ENCODE measurements around the gene DDX60. TPM values are rescaled to one million over a fixed set of nuclear protein-coding genes. Genes with fewer than 3 reads are reported as not detected.
"Not testable (repeated sequence)": the region's sequence is repeated elsewhere in the genome, so short reads cannot be mapped to it uniquely, and the experiment has no call there.

DDX60 gene
- total RNA-seq, 1 donor from 2014 or later: 34.6 TPM

DNA sequence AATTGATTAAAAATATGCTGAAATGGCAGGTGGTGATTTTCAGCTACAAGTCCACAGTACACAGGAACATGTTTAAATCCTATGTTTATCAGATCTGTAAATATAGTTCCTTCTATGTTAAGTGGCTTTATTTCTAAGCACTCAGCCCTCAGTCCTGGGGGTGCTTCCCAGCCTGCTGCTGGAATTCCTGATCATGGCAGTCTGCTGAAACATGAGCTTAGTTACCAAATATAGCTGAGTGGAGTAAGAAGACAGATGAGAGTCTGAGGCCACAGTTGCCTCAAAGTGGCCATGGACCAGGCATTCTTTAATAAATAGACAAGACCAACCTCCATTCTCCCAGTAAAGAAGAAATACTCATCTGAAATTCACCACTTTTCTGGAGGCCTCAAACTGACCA lies 17.1 kb upstream of the DDX60 start:
- Histone ChIP-seq H3K27me3 (ENCODE audit: low read depth) (no peaks in the 10 kb centered on the region), H3K9me3 (no peaks in the 10 kb centered on the region), H3K4me3 (no peak overlapping the region), H3K36me3 (no peaks in the 10 kb centered on the region), H3K27ac (no peak overlapping the region), H3K4me1 (no peaks in the 10 kb centered on the region)
- intact Hi-C loops (cut with DNase I): no loop called here
- no peak for ATAC-seq
- no peak for DNase-seq
- TF ChIP-seq CTCF (IDR thresholded peaks at IDR 0.05): no peak

GRCh38 chr4:168334053-168334452 lies 15.5 kb upstream of the DDX60 start:
- Histone ChIP-seq H3K4me1 (no peaks in the 10 kb centered on the region), H3K4me3 (no peak overlapping the region), H3K27me3 (ENCODE audit: low read depth) (no peaks in the 10 kb centered on the region), H3K36me3 (no peaks in the 10 kb centered on the region), H3K27ac (no peak overlapping the region), H3K9me3 (no peaks in the 10 kb centered on the region)
- no peak for ATAC-seq
- intact Hi-C loops (cut with DNase I): no loop called here
- DNase-seq: no peak
- no peak for TF ChIP-seq CTCF (IDR thresholded peaks at IDR 0.05)

- ATAC-seq; DNase-seq; H3K9me3 ChIP-seq; H3K4me1 ChIP-seq; H3K27ac ChIP-seq; H3K4me3 ChIP-seq; intact Hi-C loops (cut with DNase I); H3K27me3 ChIP-seq (ENCODE audit: low read depth); H3K36me3 ChIP-seq: not testable (repeated sequence)
These were observed 12.0 kb upstream of the DDX60 start for GRCh38 chr4:168330575-168330974.

GRCh38 chr4:168325591-168325990 lies 7.0 kb upstream of the DDX60 start:
- no peaks in the 10 kb centered on the region for H3K36me3 ChIP-seq
- H3K27ac ChIP-seq: no peak overlapping the region
- H3K4me1 ChIP-seq: no peaks in the 10 kb centered on the region
- no peak overlapping the region for H3K4me3 ChIP-seq
- H3K9me3 ChIP-seq: no peaks in the 10 kb centered on the region
- DNase-seq: no peak
- TF ChIP-seq CTCF (IDR thresholded peaks at IDR 0.05): no peak
- no peaks in the 10 kb centered on the region for H3K27me3 ChIP-seq (ENCODE audit: low read depth)
- intact Hi-C loops (cut with DNase I): no loop called here
- ATAC-seq: no peak

DNA sequence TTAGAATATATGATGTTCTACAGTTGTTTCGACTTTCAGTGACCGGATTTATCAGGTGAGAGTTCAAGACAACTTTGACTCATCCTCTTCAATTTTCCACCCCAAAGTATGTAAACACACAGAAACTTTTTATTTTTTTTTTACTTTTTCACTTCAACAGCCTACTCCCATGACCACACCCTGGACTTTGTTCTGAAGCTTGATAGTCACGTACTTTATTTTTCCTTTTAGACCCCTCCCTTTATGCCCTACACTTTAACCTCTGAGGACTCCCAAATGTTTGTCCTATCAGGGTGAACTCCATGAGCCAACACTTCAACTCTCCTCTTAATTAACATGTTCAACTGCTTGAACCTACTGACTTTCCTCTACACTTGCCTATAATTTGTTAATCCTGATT lies 2.5 kb upstream of the DDX60 start:
- Histone ChIP-seq H3K36me3 (no peaks in the 10 kb centered on the region), H3K4me1 (peaks cover 23% of the 10 kb centered on the region), H3K27me3 (ENCODE audit: low read depth) (no peaks in the 10 kb centered on the region), H3K4me3 (no peak overlapping the region), H3K27ac (no peak overlapping the region), H3K9me3 (no peaks in the 10 kb centered on the region)
- TF ChIP-seq CTCF (IDR thresholded peaks at IDR 0.05): no peak
- no peak for ATAC-seq
- no peak for DNase-seq
- intact Hi-C loops (cut with DNase I): no loop called here

DNA sequence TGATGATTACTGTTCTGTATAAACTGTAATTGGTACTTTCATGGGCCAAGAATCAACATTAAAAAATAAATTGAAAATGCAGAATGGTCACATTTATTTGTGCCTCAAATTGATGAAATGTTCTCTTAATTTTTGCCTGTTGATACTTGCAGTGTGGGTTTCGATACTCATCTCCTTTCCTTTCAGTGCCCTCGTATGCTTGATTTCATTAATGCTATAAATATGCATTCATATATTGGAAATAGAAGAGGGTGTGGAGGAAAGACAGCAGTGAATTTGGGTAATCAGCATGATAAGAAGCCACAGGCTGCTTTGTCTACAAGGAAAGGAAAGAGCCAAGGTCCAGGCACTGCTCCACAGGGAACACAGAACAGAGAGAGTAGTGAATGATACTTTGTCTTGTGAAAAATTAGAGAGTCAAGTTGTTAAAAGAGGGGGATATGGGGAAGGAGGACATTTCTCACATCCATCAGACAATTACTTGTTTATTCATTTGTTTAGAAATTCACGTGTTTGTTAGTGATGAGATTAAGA lies 1.0 kb upstream of the DDX60 start:
- peak overlapping the region; percentile 85 for H3K4me3 ChIP-seq
- no peak for TF ChIP-seq CTCF (IDR thresholded peaks at IDR 0.05)
- H3K4me1 ChIP-seq: peaks cover 23% of the 10 kb centered on the region

More for the DNA sequence above, 1.0 kb upstream of the DDX60 start:
- Histone ChIP-seq H3K36me3 (no peaks in the 10 kb centered on the region), H3K27ac (peak overlapping the region; percentile 100), H3K27me3 (ENCODE audit: low read depth) (no peaks in the 10 kb centered on the region), H3K9me3 (no peaks in the 10 kb centered on the region)
- DNase-seq: no peak
- intact Hi-C loops (cut with DNase I): no loop called here
- ATAC-seq: no peak
